Measurements from ENCODE around the gene MRPL21.
"Not testable (repeated sequence)": the region's sequence is repeated elsewhere in the genome, so short reads cannot be mapped to it uniquely, and the experiment has no call there.

MRPL21 gene

DNA sequence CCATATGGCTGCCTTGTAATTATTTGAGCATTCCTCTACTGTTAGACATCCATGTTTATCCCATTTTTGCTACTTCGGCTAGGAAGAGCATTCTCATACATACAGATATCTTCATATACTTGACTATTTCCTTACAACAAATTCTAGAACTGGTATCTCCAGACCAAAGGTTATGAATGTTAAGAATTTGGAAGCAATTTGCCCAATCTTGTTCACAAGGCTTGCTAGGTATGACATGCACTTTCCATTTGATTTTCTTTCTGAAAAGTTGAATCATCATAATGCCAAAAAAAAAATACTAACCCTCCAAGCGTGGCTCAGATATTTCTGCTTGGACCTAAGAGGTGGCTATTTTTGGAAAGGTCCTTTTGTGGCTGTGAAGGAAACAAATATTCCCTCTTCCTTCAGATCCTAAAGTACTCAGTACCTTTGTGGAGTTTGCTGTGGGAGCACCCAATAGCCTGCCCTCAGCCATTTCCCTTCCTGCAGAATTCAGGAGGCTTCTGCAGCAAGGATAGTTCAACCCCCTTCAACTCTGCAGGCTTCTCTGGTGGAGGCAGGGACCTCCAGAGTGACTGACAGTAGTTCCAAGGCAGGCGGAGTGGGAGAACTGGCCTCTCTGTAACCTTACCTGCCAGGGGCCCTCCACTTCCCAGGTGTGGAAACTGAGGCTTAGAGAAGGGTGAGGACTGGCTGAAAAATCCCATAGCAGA, 39.9 kb downstream of the MRPL21 start:
- DNase-seq, result no peak

- no peak for DNase-seq
Measured at GRCh38 chr11:68862421-68862820, 41.2 kb downstream of the MRPL21 start.

- no peak for DNase-seq
Measured at GRCh38 chr11:68859123-68859522, 44.5 kb downstream of the MRPL21 start.

DNA sequence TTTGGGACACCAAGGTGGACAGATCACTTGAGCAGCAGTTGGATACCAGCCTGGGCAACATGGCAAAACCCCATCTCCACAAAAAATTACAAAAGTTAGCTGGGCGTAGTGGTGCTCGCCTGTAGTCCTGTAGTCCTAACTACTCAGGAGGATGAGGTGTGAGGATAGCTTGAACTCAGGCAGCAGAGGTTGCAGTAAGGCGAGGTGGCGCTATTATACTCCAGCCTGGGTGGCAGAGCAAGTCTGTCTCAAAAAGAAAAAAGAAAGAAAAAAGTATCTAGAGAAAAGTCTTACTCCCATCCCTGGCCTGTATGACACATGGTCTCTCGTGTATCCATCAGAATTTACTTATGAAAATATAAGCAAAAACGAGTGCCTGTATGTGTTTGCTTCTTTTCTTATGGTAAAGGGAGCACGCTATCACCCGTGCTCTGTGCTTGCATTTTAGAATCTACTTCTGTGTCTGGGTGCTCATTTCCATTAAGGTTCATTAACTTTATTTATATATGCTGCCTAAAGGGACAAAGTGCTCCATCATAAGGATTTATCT, 46.5 kb downstream of the MRPL21 start:
- DNase-seq, result no peak

- DNase-seq, result not testable (repeated sequence)
Measured at GRCh38 chr11:68856425-68857030, 47.1 kb downstream of the MRPL21 start.

DNA sequence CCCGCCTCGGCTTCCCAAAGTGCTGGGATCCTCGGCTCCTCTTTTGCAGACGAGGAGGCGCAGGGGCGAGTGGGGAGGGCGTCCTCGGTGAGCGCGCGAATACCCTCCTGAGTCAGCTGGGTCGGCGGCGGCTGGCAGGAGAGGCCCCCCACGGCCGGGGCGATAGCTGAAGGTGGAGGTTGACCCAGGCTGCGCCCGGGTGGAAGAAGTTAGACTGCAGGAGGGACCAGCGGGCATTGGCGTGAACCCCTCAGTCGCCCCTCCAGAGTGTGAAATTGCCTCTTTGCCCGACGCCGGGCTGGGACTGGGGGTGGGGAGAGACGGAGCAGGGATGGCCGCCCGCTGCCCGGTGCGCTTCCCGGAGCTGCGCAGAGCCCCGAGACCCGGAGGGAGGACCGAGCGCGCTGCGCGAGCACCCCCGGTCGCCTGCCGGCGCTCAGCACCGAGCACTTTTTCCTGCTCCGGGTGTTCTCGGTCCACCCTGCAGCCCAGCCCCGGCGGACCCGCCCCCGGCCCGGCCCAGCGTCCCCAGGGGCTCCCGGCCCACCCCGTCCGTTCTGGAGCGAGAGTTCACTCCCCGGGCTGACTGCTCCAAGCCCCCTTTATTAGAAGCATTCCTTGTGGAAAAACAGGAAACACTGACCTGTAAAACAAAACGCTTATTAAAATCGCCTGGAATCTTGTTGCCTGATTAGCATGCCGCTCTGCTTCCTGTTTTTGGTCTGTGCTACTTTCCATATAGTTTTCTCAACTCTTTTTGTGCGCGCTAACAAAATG, 48.2 kb downstream of the MRPL21 start:
- peak; percentile 25 for DNase-seq

GRCh38 chr11:68854273-68854958, 49.2 kb downstream of the MRPL21 start:
- DNase-seq, result no peak

DNA sequence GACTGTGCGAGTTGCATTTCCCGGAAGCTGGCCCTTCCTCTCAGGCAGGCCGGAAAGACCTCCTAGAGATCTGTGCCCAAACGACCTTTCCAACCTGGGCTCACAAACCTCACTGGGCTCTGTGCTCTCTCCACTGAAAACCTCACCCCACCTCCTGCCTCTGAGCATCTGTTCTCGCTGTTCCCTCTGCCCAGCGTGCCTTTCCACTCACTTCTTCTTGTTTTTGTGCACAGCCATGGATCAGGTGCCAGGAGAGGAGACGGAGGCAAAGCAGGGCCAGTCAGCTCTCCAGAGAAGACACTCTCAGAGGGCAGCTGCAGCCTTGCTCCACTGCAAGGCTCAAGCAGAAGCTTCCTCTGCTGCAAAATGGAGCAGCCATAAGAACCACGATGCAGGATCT, 51.0 kb downstream of the MRPL21 start:
- DNase-seq, result no peak

- DNase-seq, result no peak
Measured at GRCh38 chr11:68848429-68848828, 55.2 kb downstream of the MRPL21 start.

- DNase-seq, result no peak
Measured at GRCh38 chr11:68847395-68847794, 56.2 kb downstream of the MRPL21 start.

DNA sequence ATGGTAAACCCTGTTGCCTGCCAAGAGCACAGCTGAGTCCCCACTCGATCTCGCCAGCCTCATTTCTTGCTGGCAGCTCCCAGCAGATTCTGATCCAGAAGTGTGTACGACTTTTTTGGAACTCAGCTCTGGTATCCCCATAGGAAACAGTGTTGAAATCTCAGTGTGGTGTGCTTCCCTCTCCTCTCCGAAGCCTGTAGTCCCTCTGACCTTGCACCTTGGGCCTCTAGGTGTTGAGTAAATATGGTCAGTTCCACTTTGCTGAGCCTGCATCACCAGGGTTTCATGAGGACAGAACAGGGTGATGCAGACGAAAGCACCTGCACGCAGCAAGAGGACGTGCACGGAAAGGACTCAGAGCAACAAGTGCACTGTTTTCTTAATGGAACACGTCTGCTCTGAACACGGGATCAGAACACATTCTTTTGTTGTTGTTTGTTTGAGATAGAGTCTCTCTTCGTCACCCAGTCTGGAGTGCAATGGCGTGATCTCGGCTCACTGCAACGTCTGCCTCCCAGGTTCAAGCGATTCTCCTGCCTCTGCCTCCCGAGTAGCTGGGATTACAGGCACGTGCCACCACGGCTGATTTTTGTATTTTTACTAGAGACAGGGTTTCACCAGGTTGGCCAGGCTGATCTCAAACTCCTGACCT, 58.2 kb downstream of the MRPL21 start:
- no peak for DNase-seq

- no peak for DNase-seq
Measured at GRCh38 chr11:68844801-68845200, 58.8 kb downstream of the MRPL21 start.

GRCh38 chr11:68844376-68844775, 59.3 kb downstream of the MRPL21 start:
- DNase-seq, result no peak

DNA sequence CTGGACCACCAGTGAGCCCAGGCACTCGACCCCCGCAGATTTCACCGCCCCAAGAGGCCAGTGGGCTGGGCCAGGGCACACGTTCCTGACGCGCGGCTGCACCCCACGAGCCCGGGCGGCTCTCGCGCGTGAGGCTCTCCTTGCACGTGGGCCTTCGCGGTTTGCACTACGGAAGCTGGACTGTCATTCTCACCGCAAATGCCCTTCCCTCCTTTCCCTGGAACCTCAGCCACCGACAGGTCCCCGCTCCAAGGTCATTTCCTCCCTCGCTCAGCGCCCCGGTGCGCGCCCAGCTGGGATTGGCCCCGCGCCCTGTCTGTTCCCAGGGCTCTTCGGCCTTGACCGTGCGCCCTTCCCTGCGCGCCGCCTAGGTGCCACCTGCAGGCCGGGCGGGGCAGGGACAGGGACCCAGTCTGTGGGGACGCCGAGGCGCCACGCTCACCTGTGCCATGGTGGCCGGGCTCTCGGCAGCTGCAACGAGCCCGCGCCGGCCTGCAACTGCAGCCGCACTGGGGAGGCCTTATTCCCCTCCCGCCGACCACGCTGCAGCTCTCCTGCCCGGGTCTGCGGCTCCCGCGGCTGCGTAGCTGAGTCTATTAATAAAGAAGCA, 59.8 kb downstream of the MRPL21 start:
- peak; percentile 70 for DNase-seq

GRCh38 chr11:68843052-68843561, 60.5 kb downstream of the MRPL21 start:
- peak; percentile 32 for DNase-seq

- no peak for DNase-seq
Measured at GRCh38 chr11:68842427-68843051, 61.1 kb downstream of the MRPL21 start.

- peak; percentile 63 for DNase-seq
Measured at GRCh38 chr11:68841718-68842426, 61.8 kb downstream of the MRPL21 start, which contains the start of gene CPT1A. TSS of gene CPT1A (minus strand) at chr11:68841916. CDS start at chr11:68815474, 26,442 bp downstream.

All from activated effector memory CD4-positive, alpha-beta T cell treated with Interleukin-2 at 50 U/mL for 16 hours (primary cell).